ENCODE data around the gene XPNPEP3.
"Not testable (repeated sequence)": the region's sequence is repeated elsewhere in the genome, so short reads cannot be mapped to it uniquely, and the experiment has no call there.

The XPNPEP3 gene

GRCh38 chr22:40834619-40835018, 22.3 kb upstream of the XPNPEP3 start:
- no peak for DNase-seq (ENCODE audit: low spot score)
- in situ Hi-C loops (cut with MboI; ENCODE audit: low sequenced_read_pairs, unreplicated experiment): no loop called here
- TF ChIP-seq, protein P1, sequence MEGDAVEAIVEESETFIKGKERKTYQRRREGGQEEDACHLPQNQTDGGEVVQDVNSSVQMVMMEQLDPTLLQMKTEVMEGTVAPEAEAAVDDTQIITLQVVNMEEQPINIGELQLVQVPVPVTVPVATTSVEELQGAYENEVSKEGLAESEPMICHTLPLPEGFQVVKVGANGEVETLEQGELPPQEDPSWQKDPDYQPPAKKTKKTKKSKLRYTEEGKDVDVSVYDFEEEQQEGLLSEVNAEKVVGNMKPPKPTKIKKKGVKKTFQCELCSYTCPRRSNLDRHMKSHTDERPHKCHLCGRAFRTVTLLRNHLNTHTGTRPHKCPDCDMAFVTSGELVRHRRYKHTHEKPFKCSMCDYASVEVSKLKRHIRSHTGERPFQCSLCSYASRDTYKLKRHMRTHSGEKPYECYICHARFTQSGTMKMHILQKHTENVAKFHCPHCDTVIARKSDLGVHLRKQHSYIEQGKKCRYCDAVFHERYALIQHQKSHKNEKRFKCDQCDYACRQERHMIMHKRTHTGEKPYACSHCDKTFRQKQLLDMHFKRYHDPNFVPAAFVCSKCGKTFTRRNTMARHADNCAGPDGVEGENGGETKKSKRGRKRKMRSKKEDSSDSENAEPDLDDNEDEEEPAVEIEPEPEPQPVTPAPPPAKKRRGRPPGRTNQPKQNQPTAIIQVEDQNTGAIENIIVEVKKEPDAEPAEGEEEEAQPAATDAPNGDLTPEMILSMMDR (IDR thresholded peaks at IDR 0.05; ENCODE audit: borderline replicate concordance, control extremely low read depth, extremely low read depth, insufficient read depth, missing control alignments): no peak

GRCh38 chr22:40838486-40838885, 18.5 kb upstream of the XPNPEP3 start:
- TF ChIP-seq, protein P1 (IDR thresholded peaks at IDR 0.05; ENCODE audit: borderline replicate concordance, control extremely low read depth, extremely low read depth, insufficient read depth, missing control alignments): no peak
- DNase-seq (ENCODE audit: low spot score): no peak
- in situ Hi-C loops (cut with MboI; ENCODE audit: low sequenced_read_pairs, unreplicated experiment): no loop called here

GRCh38 chr22:40844951-40845350, 12.0 kb upstream of the XPNPEP3 start:
- TF ChIP-seq, protein P1 (IDR thresholded peaks at IDR 0.05; ENCODE audit: borderline replicate concordance, control extremely low read depth, extremely low read depth, insufficient read depth, missing control alignments): no peak
- no peak for DNase-seq (ENCODE audit: low spot score)
- in situ Hi-C loops (cut with MboI; ENCODE audit: low sequenced_read_pairs, unreplicated experiment): no loop called here

DNA sequence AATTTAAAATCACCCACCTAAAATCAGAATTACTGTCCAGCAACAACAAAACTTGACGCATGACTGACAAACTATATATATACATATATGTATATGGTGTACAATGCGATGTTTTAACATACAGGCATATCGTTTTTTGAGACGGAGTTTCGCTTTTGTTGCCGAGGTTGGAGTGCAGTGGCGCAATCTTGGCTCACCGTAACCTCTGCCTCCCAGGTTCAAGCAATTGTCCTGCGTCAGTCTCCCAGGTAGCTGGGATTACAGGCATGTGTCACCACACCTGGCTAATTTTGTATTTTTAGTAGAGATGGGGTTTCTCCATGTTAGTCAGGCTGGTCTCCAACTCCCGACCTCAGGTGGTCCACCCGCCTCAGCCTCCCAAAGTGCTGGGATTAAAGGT, 11.1 kb upstream of the XPNPEP3 start:
- in situ Hi-C loops (cut with MboI; ENCODE audit: low sequenced_read_pairs, unreplicated experiment); DNase-seq (ENCODE audit: low spot score): not testable (repeated sequence)

GRCh38 chr22:40853333-40853732, 3.6 kb upstream of the XPNPEP3 start:
- TF ChIP-seq, protein P1 (IDR thresholded peaks at IDR 0.05; ENCODE audit: borderline replicate concordance, control extremely low read depth, extremely low read depth, insufficient read depth, missing control alignments): no peak
- in situ Hi-C loops (cut with MboI; ENCODE audit: low sequenced_read_pairs, unreplicated experiment): no loop called here
- no peak for DNase-seq (ENCODE audit: low spot score)

GRCh38 chr22:40853961-40854360, 3.0 kb upstream of the XPNPEP3 start:
- TF ChIP-seq, protein P1 (IDR thresholded peaks at IDR 0.05; ENCODE audit: borderline replicate concordance, control extremely low read depth, extremely low read depth, insufficient read depth, missing control alignments): no peak
- in situ Hi-C loops (cut with MboI; ENCODE audit: low sequenced_read_pairs, unreplicated experiment): no loop called here
- no peak for DNase-seq (ENCODE audit: low spot score)

DNA sequence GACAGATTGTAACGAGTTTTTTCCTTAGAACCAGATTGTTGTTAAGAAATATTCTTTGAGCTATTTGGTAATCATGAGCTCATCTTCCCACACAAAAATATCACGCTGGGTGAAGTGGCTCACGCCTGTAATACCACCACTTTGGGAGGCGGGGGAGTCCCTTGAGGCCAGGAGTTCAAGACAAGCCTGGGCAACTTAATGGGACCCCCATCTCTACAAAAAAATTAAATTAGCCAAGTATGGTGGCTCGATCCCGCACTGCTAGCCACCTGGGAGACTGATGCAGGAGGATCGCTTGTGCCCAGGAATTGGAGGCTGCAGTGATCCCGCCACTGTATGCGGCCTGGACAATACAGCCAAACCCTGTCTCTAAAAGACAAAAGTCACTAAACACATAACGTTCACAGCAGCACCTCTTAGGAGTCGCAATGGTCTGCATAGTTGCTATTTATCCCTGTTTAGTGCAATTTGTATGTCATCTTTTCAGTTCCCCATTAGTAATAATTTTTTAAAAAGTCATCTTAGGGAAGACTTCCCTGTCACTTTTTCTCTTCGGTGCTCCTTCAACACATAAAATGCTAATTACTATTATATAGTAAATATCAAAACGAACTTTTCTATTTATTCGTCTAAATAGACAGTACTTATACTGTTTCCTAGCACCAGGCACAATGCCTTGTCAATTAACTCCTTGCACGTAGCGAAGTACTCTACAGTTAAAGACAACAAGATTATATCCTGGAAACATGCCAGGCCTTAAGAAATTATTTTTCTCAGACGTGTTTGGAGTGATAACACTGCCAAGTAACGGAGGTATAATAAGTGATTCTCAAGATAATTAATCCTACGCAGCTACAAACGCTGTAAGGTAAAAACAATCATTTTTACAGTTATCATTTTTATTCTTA, 1.6 kb upstream of the XPNPEP3 start:
- TF ChIP-seq, protein P1 (IDR thresholded peaks at IDR 0.05; ENCODE audit: borderline replicate concordance, control extremely low read depth, extremely low read depth, insufficient read depth, missing control alignments): no peak
- DNase-seq (ENCODE audit: low spot score): no peak
- in situ Hi-C loops (cut with MboI; ENCODE audit: low sequenced_read_pairs, unreplicated experiment): no loop called here
